Fibroblast of villous mesenchyme (primary cell): ENCODE measurements around the gene NBEA. TPM values are rescaled to one million over a fixed set of nuclear protein-coding genes. Genes with fewer than 3 reads are reported as not detected.

ENCODE experiments used
- DNase-seq: peaks from one replicate; pipeline ENCODE4 v3.0.0-alpha.2; 2010; ENCODE audit warnings: low read depth
- H3K4me3 ChIP-seq: 2 replicates; pipeline ENCODE4 v1.5.1; 2011; ENCODE audit warnings: low read depth, mild to moderate bottlenecking, low read length
- CTCF ChIP-seq: IDR thresholded peaks from 2 replicates; pipeline ENCODE4 v1.5.1; 2012; ENCODE audit warnings: low read depth, mild to moderate bottlenecking, low read length; ENCODE audit not compliant: insufficient read depth
- total RNA-seq: library from RNA; depleted of rRNA; stranded (reverse); fragments of >200 nt; gene quantifications from 2 replicates; pipeline ENCODE4 v1.2.3, GENCODE V29; 2012

Gene NBEA
- total RNA-seq, 1 donor: 9.5 TPM

GRCh38 chr13:35345992-35346391 is 403.9 kb downstream of the NBEA start:
- H3K4me3 ChIP-seq: no peak overlapping the region
- TF ChIP-seq CTCF: no peak
- DNase-seq: no peak

GRCh38 chr13:35346494-35346893 is 404.4 kb downstream of the NBEA start:
- no peak overlapping the region for H3K4me3 ChIP-seq
- no peak for TF ChIP-seq CTCF
- DNase-seq: no peak

GRCh38 chr13:35347679-35348205 is 405.7 kb downstream of the NBEA start:
- DNase-seq: no peak
- H3K4me3 ChIP-seq: no peak overlapping the region
- no peak for TF ChIP-seq CTCF

GRCh38 chr13:35349052-35349451 is 407.0 kb downstream of the NBEA start:
- no peak for TF ChIP-seq CTCF
- no peak for DNase-seq
- no peak overlapping the region for H3K4me3 ChIP-seq

GRCh38 chr13:35349673-35350278 is 407.7 kb downstream of the NBEA start:
- DNase-seq: peak; percentile 0
- no peak for TF ChIP-seq CTCF
- no peak overlapping the region for H3K4me3 ChIP-seq

- no peak for DNase-seq
- no peak for TF ChIP-seq CTCF
- H3K4me3 ChIP-seq: no peak overlapping the region
Measured at GRCh38 chr13:35354285-35354684, 412.2 kb downstream of the NBEA start.

GRCh38 chr13:35354882-35355281 is 412.8 kb downstream of the NBEA start:
- TF ChIP-seq CTCF: no peak
- H3K4me3 ChIP-seq: no peak overlapping the region
- no peak for DNase-seq
